Measurements from ENCODE around the gene LRRC3. TPM values are rescaled to one million over a fixed set of nuclear protein-coding genes. Genes with fewer than 3 reads are reported as not detected.

Gene LRRC3
- total and polyA plus RNA-seq, 4 donors = 3.0 to 14.2 (median 7.5) TPM

GRCh38 chr21:44406953-44407352, 48.4 kb upstream of the LRRC3 start:
- H3K9me3 ChIP-seq (ENCODE audit: control insufficient read depth in 4 of 4, low read length in 3 of 4) = no peaks in the 10 kb centered on the region
- 87% methylated on average over 8 of the region's 8 CpGs for WGBS
- no peaks in the 10 kb centered on the region for H3K27me3 ChIP-seq (ENCODE audit: control insufficient read depth in 4 of 4, insufficient read depth in 4 of 4, low read length in 3 of 4)
- no peak for DNase-seq (ENCODE audit: low spot score)
- no peak overlapping the region for H3K9ac ChIP-seq (ENCODE audit: low read depth in 1 of 2, low read length in 2 of 2)
- no peaks in the 10 kb centered on the region for H3K4me1 ChIP-seq (ENCODE audit: control insufficient read depth in 4 of 4, insufficient read depth in 4 of 4, low read length in 3 of 4)
- TF ChIP-seq HNF4A (conservative IDR thresholded peaks at IDR 0.05) (no peak), JUND (IDR thresholded peaks at IDR 0.05) (no peak), FOXA1 (IDR thresholded peaks at IDR 0.05) (no peak), MAX (IDR thresholded peaks at IDR 0.05) (no peak), REST (IDR thresholded peaks at IDR 0.05) (no peak), ZBTB33 (IDR thresholded peaks at IDR 0.05) (no peak), TAF1 (conservative IDR thresholded peaks at IDR 0.05) (no peak), EGR1 (IDR thresholded peaks at IDR 0.05; ENCODE audit: low read depth in 2 of 2) (no peak), CTCF (IDR thresholded peaks at IDR 0.05; ENCODE audit: low read depth, low read length, missing input control) (no peak), RXRA (IDR thresholded peaks at IDR 0.05) (no peak), FOXA2 (IDR thresholded peaks at IDR 0.05) (no peak)
- H3K36me3 ChIP-seq (ENCODE audit: control insufficient read depth in 4 of 4, insufficient read depth in 3 of 4, low read depth in 1 of 4, low read length in 3 of 4) = no peaks in the 10 kb centered on the region
- H3K27ac ChIP-seq (ENCODE audit: low read depth in 1 of 2, low read length in 2 of 2) = no peak overlapping the region
- H3K4me3 ChIP-seq (ENCODE audit: low read depth in 1 of 3, low read length in 3 of 3) = no peak overlapping the region

- DNase-seq (ENCODE audit: low spot score) = no peak
- WGBS = 72% methylated on average over 7 of the region's 7 CpGs
- Histone ChIP-seq H3K36me3 (ENCODE audit: control insufficient read depth in 4 of 4, insufficient read depth in 3 of 4, low read depth in 1 of 4, low read length in 3 of 4) (no peaks in the 10 kb centered on the region), H3K4me1 (ENCODE audit: control insufficient read depth in 4 of 4, insufficient read depth in 4 of 4, low read length in 3 of 4) (no peaks in the 10 kb centered on the region), H3K9ac (ENCODE audit: low read depth in 1 of 2, low read length in 2 of 2) (no peak overlapping the region), H3K4me3 (ENCODE audit: low read depth in 1 of 3, low read length in 3 of 3) (no peak overlapping the region), H3K9me3 (ENCODE audit: control insufficient read depth in 4 of 4, low read length in 3 of 4) (no peaks in the 10 kb centered on the region), H3K27ac (ENCODE audit: low read depth in 1 of 2, low read length in 2 of 2) (no peak overlapping the region), H3K27me3 (ENCODE audit: control insufficient read depth in 4 of 4, insufficient read depth in 4 of 4, low read length in 3 of 4) (no peaks in the 10 kb centered on the region)
- TF ChIP-seq ZBTB33 (IDR thresholded peaks at IDR 0.05) = no peak
- no peak for TF ChIP-seq SP1 (IDR thresholded peaks at IDR 0.05)
- no peak for TF ChIP-seq HNF4A (conservative IDR thresholded peaks at IDR 0.05)
- no peak for TF ChIP-seq FOXA1 (IDR thresholded peaks at IDR 0.05)
- no peak for TF ChIP-seq RAD21 (IDR thresholded peaks at IDR 0.05)
- TF ChIP-seq JUND (IDR thresholded peaks at IDR 0.05) = no peak
- no peak for TF ChIP-seq REST (IDR thresholded peaks at IDR 0.05)
- TF ChIP-seq MAX (IDR thresholded peaks at IDR 0.05) = no peak
- no peak for TF ChIP-seq CTCF (IDR thresholded peaks at IDR 0.05; ENCODE audit: low read depth, low read length, missing input control)
- TF ChIP-seq RXRA (IDR thresholded peaks at IDR 0.05) = no peak
- TF ChIP-seq TAF1 (conservative IDR thresholded peaks at IDR 0.05) = no peak
- no peak for TF ChIP-seq NR2F2 (IDR thresholded peaks at IDR 0.05)
- no peak for TF ChIP-seq FOXA2 (IDR thresholded peaks at IDR 0.05)
Observed at GRCh38 chr21:44407493-44407892, 47.8 kb upstream of the LRRC3 start.
